Stimulated activated CD8-positive, alpha-beta memory T cell treated with anti-CD3 and anti-CD28 coated beads, Interleukin-15, amount 100 ng/mL, for 1 hour (primary cell): ENCODE data around the gene CAPZA1.
"Not testable (repeated sequence)": the region's sequence is repeated elsewhere in the genome, so short reads cannot be mapped to it uniquely, and the experiment has no call there.

Experiments used
- DNase-seq: peaks from one replicate; pipeline ENCODE4 v3.0.0-alpha.2; 2020; ENCODE audit warnings: low read depth

Gene CAPZA1

DNA sequence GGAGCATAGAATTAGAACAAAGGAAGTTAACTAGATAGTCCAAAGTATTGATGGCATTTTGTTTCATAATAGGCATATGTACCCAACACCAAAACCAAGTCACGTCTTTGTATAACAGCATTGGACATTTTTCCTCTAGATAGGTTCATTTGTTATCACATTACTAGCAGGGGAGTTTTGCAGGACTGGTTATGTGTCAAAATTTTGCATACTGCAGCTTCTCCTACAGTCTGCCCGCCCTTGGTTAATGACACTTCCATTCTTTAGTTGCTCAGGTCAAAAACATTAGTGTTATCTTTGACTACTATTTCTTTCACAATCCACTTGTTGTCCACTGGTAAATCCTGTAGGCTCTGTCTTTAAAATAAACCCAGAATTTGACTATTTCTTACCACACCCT lies 8.9 kb downstream of the CAPZA1 start:
- no peak for DNase-seq

DNA sequence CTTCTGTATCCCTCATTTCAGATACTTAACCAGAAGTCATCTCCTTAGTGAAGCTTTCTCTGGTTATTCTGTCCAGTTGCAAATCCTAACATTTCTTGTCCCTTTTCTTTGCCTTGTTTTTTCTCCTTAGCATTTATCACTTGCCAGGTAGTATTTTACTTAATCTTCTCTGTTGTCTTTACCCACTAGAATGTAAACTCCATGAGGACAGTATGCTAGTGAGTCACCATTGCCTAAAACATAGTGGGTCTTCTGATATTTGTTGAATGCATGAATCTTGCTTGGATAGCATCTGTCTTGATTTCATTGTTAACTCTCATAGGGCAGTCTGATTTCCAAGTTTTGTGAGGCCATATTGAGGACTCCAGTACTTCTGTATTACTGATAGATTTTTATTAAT lies 9.6 kb downstream of the CAPZA1 start:
- no peak for DNase-seq

DNA sequence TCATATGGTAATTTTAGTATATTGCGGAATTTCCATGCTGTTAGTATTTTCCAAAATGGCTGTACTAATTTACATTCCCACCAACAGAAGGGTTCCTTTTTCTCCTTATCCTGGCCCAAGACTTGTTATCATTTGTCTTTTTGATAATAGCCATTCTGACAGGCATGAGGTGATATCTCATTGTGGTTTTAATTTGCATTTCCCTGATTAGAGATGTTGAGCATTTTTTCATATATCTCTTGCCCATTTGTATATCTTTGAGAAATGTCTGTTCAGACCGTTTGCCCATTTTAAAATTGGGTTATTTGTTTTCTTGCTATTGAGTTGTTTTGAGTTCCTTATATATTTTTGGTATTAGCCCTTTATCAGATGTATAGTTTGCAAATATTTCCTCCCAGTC lies 14.0 kb downstream of the CAPZA1 start:
- DNase-seq = no peak

DNA sequence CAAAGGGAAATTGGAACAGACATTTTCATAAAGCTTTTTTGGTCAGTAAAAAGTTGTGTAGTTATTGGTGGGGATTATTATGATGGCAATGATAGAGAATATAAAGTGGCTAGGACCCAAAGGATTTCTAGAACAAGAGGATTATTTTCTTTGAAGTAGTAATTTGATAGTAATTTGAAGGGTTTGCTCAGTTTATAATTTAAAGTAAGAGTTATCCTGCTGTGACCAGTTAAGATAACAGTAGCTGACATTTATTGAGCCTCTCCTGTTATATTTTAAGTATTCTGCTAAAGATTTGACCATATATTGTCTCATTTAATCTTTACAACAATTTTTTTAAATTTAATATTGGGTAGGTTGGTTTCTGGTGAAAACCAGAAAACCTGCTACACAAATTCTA lies 14.7 kb downstream of the CAPZA1 start:
- no peak for DNase-seq

DNA sequence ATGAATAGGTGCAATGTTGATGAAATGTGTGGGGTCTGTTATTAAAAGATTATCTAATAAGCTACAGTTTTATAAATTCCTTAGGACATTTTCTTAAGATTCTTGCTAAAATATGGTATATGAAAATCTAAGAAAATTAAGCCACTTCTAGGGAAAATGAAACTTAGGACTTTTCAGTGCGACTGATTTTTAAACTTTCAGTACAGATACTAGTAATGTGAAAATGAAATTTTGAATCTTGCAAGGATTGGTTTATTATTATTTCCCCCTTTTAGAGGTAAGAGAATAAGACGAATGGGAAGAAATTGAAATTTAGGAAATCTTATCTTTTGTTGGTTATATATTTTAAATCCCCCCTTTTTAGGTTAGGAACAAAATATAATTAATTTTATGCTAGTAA lies 16.4 kb downstream of the CAPZA1 start:
- DNase-seq = no peak

DNA sequence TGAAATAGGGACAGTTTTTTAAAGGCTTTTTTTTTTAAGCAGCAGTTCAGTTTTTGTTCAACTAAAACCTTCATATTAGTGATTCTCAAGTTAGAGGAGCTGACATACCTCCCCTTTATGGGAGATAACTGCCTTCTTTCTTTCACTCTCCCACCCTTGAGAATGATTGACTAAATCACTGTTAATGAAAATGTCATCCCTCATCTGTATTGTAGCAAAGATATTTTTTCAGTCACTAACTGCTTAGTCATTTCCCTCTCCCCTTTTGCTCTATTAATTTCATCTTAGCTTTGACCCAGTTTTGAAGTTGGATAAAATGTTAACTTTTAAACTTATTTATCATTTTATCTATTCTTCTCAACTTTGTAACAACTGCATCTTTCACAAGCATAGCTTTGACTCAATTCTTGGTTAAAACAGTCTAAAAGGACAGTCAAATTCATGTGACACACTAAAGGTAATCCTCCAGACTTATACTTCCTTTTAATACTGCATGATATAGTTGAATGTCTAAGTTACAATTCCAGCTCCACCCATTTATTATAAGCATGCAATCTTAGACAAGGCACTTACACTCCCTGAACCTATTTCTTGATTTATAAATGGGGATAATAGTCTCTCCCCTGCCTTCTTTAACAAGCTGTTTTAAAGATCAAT lies 17.1 kb downstream of the CAPZA1 start:
- DNase-seq = no peak

DNA sequence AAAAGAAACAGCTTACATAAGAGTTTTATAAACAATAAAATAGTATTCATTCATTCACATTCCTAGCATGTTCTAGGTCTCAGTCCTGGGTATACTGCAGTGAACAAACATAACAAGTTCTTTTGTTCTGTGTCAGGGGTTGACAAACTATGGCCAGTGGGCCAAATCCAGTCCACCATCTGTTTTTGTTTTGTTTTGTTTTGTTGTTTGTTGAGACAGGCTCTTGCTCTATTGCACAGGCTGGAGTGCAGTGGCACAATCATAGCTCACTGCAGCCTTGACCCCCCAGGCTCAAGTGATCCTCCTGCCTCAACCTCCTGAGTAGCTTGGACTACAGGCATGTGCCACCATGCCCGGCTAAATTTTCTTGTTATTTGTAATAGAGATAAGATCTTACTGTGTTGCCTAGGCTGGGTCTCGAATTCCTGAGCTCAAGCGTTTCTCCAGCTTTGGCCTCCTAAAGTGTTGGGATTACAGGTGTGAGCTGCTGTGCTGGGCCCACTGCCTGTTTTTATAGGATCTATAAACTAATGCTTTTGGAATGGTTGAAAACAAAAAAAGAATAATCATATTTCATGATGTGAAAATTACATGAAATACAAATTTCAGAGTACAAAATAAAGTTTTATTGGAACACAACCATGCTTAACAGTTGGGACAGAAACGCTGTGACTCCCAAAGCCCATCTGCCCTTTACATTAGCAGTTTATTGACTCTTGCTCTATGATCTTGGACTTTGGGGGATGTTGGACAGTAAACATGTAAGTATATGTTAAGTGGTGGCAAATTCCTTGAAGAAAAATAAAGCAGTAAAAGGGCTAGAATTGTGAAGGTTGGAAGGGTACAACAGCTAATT lies 17.9 kb downstream of the CAPZA1 start:
- DNase-seq = no peak

DNA sequence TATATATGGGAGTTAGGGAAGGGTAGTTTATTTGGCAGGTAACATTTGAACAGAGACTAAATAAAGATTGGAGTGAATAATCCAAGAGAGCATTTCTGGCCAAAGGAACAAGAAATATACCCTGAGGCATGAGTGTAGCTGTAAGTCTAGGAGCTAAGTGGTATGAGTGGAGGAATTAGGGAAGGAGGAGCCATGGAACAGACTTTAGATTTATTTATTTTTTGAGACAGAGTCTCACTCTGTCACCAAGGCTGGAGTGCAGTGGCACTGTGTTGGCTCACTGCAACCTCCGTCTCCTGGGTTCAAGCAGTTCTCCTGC lies 18.4 kb downstream of the CAPZA1 start:
- DNase-seq = no peak

DNA sequence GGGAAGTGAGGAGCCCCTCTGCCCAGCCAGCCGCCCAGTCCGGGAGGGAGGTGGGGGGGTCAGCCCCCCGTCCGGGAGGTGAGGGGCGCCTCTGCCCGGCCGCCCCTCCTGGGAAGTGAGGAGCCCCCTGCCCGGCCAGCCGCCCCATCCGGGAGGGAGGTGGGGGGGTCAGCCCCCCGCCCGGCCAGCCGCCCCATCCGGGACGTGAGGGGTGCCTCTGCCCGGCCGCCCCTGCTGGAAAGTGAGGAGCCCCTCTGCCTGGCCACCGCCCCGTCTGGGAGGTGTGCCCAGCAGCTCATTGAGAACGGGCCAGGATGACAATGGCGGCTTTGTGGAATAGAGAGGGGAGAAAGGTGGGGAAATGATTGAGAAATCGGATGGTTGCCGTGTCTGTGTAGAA lies 20.8 kb downstream of the CAPZA1 start:
- not testable (repeated sequence) for DNase-seq

DNA sequence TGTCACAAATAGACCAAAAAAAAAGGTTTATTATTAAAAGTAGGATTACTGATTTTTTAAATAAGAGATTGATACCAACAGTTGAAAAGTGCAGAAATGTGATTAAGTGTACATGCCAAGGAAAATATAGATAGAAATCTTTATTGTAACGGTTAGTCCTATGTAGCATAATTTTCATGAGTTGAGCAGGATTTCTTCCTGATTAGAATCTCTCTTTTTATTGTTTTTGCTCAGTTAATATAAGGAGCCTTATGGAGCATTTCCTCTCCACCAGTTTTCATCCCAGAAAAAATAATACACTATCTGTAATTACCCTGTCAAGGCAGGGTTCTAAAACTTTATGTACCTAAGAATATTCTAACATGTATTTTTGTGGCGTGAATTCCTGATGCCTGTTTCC lies 23.4 kb downstream of the CAPZA1 start:
- no peak for DNase-seq

DNA sequence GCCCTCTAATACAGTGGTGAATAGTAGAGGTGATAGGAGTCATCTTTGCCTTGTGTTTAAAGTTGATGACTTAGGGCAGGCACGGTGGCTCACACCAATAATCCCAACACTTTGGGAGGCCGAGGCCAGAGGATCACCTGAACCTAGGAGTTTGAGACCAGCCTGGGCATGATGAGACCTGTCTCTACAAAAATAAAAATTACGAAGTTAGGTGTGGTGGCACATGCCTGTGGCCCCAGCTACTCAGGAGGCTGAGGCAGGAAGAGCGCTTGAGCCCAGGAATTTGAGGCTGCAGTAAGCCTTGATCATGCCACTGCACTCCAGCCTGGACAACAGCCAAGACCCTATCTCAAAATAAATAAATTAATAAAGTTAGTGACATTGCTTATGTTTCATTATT lies 26.6 kb downstream of the CAPZA1 start:
- no peak for DNase-seq

DNA sequence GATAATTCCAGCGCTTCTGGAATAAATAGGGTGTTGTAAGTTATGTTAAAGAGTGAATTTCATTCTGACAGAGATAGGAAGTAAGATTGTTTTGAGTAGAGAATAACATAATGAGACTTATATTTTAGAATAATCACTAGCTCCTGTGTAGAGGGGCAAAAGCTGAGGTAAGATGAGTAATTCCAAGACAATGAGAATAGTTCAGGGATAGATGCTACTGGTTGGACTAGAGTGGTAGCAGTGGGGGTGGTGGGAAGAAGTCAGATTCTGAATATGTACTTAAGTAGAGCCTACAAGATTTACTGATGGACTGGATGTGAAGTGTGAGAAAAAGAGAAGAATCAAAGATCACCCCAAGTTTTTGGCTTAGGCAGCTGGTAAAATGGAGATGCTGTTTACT lies 31.6 kb downstream of the CAPZA1 start:
- no peak for DNase-seq

DNA sequence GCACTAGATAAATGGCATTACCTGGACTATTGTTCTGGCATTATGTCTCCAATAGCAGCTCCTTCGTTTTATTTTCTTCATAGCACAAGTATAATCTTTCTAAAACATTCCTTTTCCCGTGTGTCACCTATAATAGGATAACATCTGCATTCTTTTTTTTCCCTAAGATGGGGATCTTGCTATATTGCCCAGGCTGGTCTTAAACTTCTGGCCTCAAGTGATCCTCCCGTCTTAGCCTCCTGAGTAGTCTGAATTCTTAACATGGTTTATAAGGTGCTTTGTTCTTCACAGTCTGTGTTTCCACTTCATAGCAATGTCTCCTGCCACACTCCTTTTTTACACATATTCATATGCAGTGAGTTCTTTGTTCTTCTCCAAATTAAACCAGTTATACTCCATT lies 46.2 kb downstream of the CAPZA1 start:
- DNase-seq = no peak

DNA sequence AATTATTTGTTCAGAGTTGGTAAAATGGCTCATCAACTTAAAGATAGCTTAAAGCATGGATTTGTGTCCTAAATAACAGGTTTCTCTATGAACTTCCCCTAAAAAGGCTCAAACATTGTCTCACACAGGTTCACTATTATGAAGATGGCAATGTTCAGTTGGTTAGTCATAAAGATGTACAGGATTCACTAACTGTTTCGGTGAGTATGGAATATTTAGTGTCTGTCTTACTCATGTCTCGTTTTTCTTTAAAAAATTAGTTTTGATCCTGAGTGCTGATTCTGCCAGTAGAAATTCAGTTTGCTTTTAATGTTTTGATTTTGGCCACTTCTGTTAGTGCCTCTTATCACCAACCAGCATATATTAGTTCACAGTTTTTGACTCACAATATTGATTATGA lies 47.3 kb downstream of the CAPZA1 start:
- DNase-seq = no peak

DNA sequence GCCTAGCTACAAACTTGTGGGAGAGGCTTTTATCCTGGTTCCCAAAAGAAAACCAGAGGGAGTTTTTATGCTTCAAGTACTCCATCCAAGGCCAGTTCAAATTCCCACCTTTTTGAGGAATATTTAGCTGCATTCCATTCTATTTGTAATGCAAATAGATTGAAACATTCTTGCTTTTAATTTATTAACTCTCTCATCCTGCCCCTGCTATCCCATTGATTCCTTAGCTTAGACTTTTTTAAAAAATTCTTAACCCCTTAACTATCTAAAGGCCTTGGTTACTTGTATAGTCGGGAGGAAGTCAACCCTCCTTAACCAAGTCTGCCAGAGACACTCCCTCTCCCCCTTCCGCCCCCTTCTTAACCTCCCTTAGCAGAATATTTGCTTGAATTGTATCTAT lies 52.4 kb downstream of the CAPZA1 start:
- DNase-seq = no peak

DNA sequence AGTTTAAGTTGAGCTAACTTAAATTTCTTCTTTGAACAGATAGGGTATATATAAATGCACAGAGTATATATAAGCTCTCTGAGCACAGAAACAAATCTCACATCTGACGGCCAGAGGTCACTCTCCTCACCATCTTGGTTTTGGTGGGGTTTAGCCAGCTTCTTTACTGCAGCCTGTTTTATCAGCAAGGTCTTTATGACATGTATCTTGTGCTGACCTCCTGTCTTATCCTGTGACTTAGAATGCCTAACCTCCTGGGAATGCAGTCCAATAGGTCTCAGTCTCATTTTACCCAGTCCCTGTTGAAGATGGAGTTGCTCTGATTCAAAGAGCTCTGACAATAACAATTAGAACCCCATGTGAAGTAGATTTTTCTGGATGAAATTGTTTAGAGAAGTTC lies 53.2 kb downstream of the CAPZA1 start:
- no peak for DNase-seq

DNA sequence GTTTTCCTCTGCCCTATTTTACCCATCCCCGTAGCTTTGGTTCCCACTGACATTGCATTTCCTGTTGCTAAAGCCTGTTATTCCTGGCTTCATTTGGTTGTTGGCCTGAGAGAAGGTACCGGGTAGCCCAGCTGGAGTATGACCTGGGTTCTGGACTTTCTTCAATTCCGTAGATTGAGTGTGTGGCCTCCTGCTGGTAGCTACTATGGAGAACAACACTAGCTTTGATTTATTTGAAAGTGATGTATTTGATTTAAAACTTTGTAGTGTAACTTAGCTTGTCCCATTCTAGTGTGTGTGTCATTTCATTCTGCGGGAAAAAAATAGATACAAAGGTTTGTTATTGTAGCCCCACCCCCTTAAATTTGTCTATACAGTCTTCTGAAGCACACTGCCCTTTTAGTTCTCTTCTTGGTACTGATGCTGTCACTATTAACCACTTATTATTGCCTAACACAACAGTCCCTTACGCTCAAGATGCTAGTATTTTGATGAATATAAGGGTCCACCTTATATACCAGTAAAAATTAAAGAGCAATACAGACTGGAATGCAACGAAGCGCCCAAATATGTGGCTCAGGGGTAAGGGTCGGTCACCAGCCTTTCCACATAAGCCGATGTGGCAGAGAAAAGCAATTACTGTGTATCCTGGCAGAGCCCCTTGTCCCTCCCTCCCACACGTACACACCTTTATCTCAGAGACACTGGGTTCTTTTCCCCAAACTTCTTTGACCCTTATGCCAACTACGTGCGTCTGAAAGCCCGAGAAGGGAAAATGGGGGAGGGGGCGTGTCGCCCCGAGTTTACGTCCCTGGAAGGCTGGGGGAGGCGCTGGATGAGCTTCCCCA lies 54.2 kb downstream of the CAPZA1 start:
- no peak for DNase-seq

DNA sequence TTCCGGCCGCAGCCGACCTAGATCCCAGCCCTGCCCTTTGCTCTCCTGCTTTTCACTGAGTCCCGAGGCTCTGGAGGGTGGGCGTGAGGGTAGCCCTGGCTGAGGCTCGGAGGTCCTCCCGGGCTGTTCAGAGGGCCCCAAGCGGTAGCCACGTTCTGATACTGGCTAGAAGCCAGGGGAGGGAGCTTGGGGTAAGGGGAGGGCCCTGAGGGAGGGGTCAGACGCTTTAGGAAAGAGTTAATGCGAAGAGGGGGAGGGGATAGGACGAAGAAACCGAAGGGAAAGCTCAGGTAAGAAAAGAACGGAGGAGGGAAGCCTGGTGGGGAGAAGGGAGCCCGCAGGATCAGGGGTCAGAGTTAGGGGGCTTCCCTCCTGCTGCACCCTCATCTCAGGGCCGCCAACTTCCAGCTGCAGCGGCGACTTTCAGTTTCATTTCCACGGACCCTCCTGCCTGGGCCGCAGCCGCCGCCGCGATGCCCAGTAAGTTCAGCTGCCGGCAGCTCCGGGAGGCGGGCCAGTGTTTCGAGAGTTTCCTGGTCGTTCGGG lies 54.9 kb downstream of the CAPZA1 start, which contains the start of gene MOV10:
MOV10 (plus strand) TSS at position 220 of the 546 bp plus-strand sequence; CDS start at position 474, 254 bp downstream.
- peak; percentile 28 for DNase-seq

DNA sequence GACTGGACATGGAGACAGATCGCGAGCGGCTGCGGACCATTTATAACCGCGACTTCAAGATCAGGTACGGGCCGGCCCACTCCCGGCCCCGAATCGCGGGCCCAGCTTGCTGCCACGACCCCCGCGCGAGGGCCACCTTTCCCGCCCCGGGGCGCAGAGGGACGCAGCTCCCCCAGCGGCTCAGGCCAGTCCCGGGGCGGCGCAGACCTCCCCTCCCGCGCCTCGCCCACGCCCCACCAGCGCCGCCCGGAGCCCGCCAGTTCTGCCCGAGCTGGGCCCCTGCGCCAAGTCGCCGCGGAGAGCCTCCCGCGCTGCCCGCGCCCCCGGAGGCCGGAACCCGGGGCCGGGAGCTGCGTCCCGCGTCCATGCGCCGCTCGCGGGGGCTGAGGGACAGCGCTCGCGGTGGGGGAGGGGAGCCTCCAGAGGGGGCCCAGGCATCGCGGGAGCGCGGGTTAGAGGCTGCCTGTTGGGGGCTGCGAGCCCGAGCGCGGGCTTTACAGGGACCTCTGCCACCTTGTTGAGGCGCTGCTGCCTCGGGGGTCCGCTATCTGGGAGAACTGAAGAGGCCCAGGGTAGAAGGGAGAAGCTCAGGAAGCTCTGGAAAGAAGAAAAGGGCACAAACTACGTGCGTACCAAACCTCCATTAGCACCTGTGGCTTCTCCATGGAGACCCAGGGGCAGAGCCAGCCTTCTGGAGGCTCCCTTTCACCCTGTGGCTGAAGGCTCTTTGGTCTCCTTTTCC lies 55.5 kb downstream of the CAPZA1 start:
- DNase-seq = no peak

DNA sequence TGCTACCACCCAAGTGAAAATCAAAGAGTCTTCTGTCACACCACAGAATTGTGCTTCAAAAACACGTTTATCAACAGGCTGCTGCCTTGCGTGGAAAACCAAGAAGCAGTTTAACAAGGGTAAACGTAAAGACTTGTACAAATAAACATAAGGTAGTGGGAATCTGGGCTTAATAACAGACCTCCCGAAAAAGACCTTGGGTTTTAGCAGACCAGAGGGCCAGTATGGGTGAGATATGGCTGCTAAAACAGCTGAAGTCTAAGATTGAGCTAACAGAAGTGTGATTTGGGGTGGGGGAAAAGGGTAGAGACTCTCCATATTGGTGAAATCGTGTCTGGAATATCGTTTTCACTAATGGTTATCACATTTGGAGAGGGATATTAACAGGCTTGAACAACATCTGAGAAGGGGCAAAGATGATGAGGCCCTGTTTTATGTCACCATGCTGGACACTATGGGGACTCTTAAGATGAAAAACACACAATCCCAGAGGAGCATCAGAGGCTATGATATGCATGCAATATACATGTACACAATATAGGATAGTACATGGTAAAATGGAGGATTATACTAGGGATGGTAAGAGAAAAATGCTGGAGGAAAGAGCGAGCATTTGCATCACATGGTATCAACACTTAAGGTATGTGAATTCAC lies 56.2 kb downstream of the CAPZA1 start:
- DNase-seq = no peak

DNA sequence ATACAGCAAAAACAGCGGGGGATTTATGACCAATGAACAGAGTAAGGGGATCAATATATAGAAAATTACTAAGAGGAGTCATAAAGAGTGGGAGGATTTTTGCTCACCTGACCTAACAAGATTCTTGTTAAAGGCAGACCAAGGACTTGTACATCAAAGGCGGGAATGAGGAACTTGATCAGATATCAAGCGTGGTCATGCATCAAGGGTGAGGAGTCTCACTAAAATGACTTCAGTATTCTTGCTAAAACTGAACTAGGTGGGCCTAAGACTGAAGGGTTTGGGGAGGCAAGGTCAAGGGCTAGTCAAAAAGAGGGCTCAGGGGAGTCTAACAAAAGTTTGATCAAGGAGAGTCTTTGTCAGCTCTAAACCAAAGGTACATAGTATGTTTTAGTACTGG lies 56.9 kb downstream of the CAPZA1 start:
- DNase-seq = no peak
